ENCODE data around the gene ATP6V0B.

The ATP6V0B gene

GRCh38 chr1:43946236-43947060 is 28.3 kb upstream of the ATP6V0B start, which contains the start of gene IPO13:
Gene IPO13 (plus strand): TSS chr1:43946950. CDS start chr1:43947601, 651 bp downstream.
- peak; percentile 34 to 98 (median 96) for DNase-seq

DNA sequence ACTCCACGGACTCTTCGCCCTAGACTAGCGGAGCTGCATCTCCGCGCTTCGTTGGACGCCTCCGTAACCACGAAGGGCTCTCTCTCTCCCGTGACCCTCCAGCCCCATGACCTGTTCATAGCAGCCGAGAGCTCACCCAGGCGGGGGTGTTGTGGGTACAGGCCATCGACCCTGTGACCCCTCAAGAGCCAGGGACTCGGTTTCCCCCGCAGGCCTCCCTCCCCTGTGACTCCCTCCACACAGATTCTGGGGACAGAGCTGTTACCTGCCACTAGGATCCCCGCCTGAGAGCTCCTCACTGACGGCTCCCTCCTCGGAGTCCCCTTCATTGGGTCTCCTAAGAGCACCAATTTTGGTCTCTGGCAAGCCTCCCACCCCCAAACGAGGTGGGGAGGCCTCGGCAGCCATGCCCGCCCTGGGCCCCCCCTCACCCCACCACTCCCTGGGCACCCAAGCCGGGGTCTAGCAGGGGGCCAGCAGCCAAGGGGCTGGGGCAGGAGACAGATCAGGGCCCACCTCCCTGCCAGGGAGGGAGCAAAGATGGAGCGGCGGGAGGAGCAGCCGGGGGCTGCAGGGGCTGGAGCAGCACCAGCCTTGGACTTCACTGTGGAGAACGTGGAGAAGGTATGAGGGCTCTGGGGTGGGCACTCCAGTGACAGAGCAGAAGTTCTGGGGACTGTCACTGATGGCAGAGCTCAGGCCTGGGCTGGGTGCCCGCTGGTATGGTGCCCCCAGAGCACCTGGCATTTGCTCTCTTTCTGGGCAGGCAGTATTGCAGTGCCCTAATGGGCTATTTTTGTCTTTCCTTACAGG is 27.5 kb upstream of the ATP6V0B start:
- DNase-seq, result peak in 5 of 14 donors; percentile 29 to 63 (median 50)

DNA sequence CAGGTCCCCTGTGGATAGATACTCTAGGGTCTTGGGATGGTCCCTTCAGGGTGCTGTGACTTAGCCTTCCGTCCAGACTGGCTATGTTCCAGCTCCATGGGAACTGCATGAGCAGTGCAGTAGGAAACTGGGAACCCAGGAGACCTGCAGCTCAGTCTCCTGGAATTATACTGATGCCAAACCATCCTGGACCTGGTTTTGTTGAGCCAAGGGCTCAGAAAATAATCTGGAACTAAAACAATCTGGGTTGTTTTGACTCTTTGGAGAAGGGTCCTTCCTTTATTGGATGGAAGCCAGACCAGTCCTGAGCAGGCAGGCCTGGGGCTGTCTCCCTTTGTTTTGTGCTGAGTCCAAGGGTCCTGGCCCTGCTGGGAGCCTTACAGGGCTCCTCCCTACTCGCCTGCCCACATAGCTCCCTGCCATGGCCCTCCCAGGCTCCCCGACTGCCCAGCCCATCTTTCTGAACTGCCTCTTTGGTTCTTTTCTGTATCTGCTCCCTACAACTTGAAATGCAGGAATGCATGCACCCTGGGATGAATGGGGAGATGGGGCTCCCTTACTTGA is 26.8 kb upstream of the ATP6V0B start:
- peak in 3 of 14 donors; percentile 26 to 34 (median 33) for DNase-seq

DNA sequence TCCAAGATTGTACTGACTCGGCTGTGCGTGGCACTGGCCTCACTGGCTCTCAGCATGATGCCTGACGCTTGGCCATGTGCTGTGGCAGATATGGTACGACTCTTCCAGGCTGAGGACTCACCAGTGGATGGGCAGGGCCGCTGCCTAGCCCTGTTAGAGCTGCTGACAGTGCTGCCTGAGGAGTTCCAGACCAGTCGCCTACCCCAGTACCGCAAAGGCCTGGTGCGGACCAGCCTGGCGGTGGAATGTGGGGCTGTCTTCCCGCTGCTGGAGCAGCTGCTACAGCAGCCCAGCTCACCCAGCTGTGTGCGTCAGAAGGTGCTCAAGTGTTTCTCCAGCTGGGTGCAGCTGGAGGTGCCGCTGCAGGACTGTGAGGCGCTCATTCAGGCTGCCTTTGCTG is 25.1 kb upstream of the ATP6V0B start:
- peak in 2 of 14 donors; percentile 22 to 41 for DNase-seq

- DNase-seq, result no peak
These were observed 23.5 kb upstream of the ATP6V0B start for GRCh38 chr1:43951021-43951985.

DNA sequence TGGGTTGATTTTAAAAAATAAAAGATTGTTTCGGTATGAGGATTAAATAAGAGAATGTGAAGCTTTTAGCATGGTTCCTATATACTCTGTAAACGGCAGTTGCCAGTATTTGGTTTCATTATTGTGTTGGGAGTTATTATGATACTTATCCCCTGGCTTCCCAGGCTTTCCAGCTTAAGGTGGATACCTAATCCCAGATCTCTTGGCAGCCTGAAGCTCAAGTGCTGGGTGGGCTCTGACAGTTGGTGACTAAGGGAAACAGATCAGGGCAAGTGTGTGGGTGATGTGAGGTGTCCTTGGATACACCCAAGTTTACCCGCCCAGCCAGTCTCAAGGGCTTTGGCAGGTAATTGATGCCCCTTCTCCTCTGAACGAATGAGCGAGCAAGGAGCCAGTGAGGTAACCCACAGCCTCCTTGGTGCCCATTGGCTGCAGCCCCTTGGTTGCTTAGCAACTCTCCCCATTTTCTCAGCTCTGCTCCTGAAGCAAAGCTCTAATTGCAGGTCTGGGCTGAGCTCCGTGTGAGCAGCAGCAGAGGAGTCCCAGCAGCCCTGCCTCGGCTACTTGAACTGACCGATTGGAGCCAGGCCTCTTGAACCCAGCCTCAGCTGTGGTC is 21.9 kb upstream of the ATP6V0B start:
- peak in 2 of 14 donors; percentile 20 to 34 for DNase-seq

GRCh38 chr1:43953361-43953760 is 21.4 kb upstream of the ATP6V0B start:
- DNase-seq, result no peak

DNA sequence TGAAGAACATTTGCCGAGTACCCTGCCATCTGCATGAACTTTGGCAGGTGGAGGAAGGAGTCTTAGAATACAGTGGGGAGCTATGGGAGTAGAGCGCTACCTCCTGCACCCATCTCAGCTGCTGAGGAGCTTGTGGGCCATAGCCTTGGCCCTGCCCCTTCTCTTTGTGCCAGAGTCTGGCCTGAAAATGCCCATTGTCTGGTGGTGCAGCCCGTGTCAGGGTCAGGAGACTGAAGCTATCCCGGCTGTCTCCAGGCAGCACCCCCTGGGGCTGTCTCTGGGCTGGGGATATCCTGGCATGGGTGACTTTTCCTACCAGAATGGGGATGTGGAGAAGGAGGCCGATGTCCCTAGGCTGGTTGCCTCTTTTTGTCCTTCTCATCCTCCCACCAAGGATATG is 20.7 kb upstream of the ATP6V0B start:
- peak in 12 of 14 donors; percentile 22 to 83 (median 68) for DNase-seq

- no peak for DNase-seq
These were observed 18.5 kb upstream of the ATP6V0B start for GRCh38 chr1:43956234-43956633.

DNA sequence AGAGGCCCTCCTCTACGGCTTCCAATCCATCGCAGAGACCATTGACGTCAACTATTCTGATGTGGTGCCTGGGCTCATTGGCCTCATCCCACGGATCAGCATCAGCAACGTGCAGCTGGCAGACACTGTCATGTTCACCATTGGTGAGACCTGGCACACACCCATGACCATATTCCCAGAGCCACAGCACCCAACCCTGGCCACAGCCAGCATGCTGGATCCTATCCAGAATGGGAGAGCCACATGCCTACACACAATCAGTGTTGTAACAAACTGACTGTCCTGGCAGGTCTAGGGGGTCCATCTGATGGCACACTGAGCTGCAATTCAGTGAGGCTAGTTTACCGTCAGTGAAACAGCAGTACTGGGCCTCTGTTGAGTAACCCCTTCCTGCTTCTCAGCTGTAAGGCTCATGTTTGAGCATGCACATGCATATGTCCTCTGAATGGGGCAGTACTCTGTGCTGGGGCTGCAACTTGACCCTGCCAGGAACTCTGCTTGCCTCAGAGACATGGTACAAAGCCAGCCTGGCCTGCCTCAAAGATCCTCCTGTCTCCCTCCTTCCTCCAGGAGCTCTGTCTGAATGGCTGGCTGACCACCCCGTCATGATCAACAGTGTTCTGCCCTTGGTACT is 17.2 kb upstream of the ATP6V0B start:
- no peak for DNase-seq

DNA sequence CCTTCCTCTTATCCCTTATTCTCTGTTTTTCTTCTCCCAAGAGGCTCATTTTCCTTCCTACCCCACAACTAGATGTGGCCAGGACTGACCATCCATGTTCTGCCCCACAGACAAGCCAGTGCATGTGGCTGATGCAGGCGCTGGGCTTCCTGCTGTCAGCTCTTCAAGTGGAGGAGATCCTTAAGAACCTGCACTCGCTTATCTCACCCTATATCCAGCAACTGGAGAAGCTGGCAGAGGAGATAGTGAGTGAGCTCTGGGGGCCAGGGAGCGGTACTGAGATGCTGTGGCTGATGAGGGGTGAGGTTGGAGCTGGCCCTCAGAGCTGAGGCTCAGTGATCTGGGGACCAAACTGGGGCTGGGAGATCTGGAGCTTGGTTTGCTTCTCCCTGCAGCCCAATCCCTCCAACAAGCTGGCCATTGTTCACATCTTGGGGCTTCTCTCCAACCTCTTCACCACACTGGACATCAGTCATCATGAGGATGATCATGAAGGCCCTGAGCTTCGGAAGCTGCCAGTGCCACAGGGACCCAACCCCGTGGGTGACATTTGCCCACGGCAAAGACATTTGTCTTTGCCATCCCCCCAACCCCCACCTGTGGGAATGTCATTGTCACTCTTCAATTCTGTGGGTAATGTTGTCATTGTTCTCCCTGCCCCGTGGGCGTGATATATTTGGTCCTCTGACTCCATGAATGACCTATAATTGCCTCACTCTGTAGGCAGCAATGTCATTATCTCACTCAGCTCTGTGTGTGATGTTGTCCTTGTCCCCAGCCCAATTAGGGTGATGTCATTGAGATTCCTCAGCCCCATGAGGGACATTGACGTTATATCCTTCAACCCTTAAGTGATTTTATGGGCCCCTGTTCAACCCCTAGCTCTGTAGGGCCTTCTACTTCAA is 16.2 kb upstream of the ATP6V0B start:
- no peak for DNase-seq

DNA sequence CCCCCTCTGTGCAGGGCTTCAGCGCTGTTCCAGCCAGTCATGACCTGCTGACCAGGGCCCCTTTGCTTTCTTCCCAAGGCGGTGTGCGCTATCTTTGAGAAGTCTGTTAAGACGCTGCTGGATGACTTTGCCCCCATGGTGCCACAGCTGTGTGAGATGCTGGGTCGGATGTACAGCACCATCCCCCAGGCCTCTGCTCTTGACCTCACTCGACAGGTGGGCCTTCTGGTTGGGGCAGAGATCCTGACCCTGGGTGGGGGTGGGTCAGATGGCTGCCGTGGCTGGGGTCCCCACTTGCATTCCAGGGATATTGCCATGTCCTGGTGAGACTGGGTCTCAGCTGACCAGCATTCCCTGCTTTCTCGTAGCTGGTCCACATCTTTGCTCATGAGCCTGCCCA is 14.0 kb upstream of the ATP6V0B start:
- no peak for DNase-seq

GRCh38 chr1:43961692-43962091 is 13.1 kb upstream of the ATP6V0B start:
- peak in 6 of 14 donors; percentile 2 to 45 (median 32) for DNase-seq

DNA sequence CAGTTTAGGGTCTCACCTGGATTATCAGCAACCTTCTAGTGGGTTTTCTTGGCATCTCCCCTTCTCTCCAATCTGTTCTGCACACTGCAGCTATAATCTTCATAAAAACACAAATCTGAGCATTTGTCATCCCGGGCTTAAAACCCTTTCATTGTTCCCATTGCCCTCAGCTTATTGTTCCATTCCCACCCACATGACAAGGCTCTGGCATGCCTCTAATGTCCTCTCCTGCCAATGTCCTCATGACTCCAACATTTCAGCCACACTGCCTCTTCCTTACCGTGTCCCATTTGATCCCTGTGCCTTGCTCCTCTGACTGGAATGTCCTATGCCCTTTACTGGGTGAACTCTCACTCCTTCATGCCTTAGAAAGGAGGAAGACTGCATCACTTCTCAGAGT is 12.4 kb upstream of the ATP6V0B start:
- DNase-seq, result peak in 7 of 14 donors; percentile 22 to 62 (median 34)

DNA sequence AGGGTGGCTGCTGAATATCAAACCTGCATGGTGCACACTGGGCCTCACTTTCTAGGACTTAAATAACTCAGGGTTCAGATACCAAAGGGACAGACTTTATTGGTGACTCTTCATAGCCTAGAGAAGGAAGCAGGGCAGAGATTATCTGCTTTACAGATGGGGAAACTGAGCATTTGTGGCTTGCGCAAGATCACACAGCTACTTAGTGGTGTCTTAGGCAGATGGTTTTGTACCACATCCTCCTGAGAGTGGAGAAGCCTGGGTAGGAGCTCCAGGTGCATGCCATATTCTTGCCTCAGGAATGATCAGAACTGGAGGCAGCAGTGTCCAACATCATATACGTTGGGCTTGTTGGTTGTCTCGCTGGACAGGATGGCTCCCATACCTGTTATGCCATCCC is 11.8 kb upstream of the ATP6V0B start:
- DNase-seq, result no peak

DNA sequence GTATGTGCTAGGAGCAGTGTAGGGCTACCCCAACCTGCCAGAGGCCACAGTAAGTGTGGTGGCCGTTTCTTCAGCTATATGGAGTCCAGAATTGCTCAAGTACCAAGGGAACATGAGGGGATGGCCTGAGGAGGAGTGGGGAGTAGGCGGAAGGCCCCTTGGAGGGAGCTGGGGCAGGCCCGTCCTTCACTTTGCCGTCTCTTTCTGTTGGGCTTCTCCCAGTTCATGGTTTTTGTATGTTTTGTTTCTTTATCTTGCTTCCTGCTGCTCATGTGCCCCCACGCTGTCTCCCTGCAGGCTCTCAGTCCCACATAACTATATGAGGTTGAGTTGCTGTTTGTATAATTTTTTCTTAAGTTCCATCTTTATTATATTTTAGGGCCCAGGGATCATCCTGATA is 10.9 kb upstream of the ATP6V0B start:
- no peak for DNase-seq

DNA sequence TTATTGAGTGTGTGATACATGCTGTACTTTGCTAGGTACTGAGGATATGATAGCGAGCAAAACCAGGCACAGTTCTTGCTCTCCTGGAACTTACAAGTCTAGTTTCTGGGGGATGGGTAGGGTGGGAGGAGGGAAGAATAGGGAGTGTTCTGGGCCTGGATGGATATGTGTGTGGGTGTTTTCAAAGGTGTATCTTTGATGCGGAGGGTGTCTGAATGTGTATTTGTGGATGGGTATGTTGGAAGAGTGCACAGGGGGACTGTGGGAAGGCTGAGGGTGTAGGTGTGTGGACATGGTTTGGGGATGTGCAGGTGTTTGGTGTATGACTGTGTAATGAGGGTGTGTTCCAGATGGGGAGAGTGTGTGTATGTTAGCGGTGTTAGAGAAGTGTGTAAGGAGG is 9.4 kb upstream of the ATP6V0B start:
- no peak for DNase-seq

DNA sequence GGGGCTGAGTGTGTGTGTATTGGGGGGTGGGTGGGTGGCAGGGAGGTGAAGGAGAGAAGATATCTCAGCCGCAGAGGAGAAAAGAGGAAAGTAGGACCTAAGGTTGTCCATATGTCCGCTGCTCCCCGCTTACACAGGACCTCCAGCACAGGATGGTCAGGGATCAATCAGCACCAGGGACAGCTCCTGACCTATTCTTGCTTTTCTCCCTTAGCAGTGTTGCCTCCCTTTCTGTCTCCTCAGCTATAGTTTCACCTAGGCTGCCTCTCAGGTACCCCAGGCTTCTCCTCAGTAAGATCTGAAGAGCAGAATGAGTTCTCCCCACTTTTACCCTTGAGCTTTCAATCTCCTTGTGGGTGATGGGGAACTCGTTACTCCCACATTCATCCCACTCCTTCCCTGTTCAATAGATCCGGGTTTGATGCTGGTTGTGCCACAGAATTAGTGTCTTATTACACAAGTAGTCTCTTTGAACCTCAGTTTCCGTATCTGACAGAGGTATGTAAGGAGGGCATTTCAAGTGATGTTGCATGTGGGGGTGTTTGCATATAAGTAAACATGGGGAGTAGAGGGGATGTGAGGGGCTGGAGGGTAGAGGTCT is 6.3 kb upstream of the ATP6V0B start:
- DNase-seq, result no peak

- DNase-seq, result no peak
These were observed 5.4 kb upstream of the ATP6V0B start for GRCh38 chr1:43969416-43969745.

Data from C1 segment of cervical spinal cord (tissue), 14 donors.